Loucy (cell line): ENCODE measurements around the gene PCDHGA2.

ENCODE experiments used
- CTCF ChIP-seq: fragments of 200-600 bp; sonication (generic); conservative IDR thresholded peaks from 2 replicates; pipeline ENCODE4 v1.5.1; 2014; ENCODE audit warnings: mild to moderate bottlenecking, antibody characterized with exemption, low read length
- EZH2phosphoT487 ChIP-seq: fragments of 200-600 bp; IDR thresholded peaks from 2 replicates; pipeline ENCODE4 v1.6.1; 2018; ENCODE audit warnings: antibody characterized with exemption, mild to moderate bottlenecking, moderate library complexity, borderline replicate concordance

GRCh38 chr5:141366016-141366896, 27.7 kb downstream of the PCDHGA2 start:
- TF ChIP-seq CTCF (no peak), EZH2phosphoT487 (no peak)
